NCI-H748 (cell line): ENCODE measurements around the gene CLDN7.

Source experiments
- DNase-seq: peaks from one replicate; lab custom pipeline; 2025; ENCODE audit not compliant: unreplicated experiment; lab: John Stamatoyannopoulos, UW

The CLDN7 gene

GRCh38 chr17:7238420-7239090, 23.7 kb downstream of the CLDN7 start:
- DNase-seq = peak; percentile 56

GRCh38 chr17:7237761-7238419, 24.4 kb downstream of the CLDN7 start:
- DNase-seq = peak; percentile 81

GRCh38 chr17:7237266-7237760, 25.0 kb downstream of the CLDN7 start:
- no peak for DNase-seq

- no peak for DNase-seq
These were observed 25.5 kb downstream of the CLDN7 start for GRCh38 chr17:7236808-7237207.

GRCh38 chr17:7235693-7236665, 26.3 kb downstream of the CLDN7 start:
- no peak for DNase-seq

GRCh38 chr17:7234083-7234951, 28.0 kb downstream of the CLDN7 start, which contains the start of gene DVL2:
Gene DVL2 (minus strand): TSS chr17:7234517. CDS start chr17:7234262, 255 bp downstream.
- DNase-seq = peak; percentile 96

GRCh38 chr17:7233701-7234082, 28.6 kb downstream of the CLDN7 start:
- no peak for DNase-seq

- DNase-seq = no peak
These were observed 30.2 kb downstream of the CLDN7 start for GRCh38 chr17:7232114-7232513.

- DNase-seq = no peak
These were observed 32.8 kb downstream of the CLDN7 start for GRCh38 chr17:7229504-7229903.

GRCh38 chr17:7228920-7229319, 33.4 kb downstream of the CLDN7 start:
- no peak for DNase-seq

GRCh38 chr17:7226721-7227710, 35.3 kb downstream of the CLDN7 start:
- DNase-seq = no peak

- DNase-seq = no peak
These were observed 36.5 kb downstream of the CLDN7 start for GRCh38 chr17:7225711-7226331.

- no peak for DNase-seq
These were observed 37.6 kb downstream of the CLDN7 start for GRCh38 chr17:7224661-7225111.

- no peak for DNase-seq
These were observed 38.2 kb downstream of the CLDN7 start for GRCh38 chr17:7224110-7224509.

- DNase-seq = no peak
These were observed 38.9 kb downstream of the CLDN7 start for GRCh38 chr17:7223375-7223774.

GRCh38 chr17:7222972-7223292, 39.3 kb downstream of the CLDN7 start:
- no peak for DNase-seq

- no peak for DNase-seq
These were observed 39.9 kb downstream of the CLDN7 start for GRCh38 chr17:7222093-7222971.
